HG03571 (cell line): ENCODE measurements around the gene SKAP1.
"Not testable (repeated sequence)": the region's sequence is repeated elsewhere in the genome, so short reads cannot be mapped to it uniquely, and the experiment has no call there.

ENCODE experiments used
- ATAC-seq: cut with Tn5 transposase; IDR thresholded peaks from one replicate; pipeline ENCODE4 v1.9.1; 2021; ENCODE audit not compliant: unreplicated experiment

SKAP1 gene

GRCh38 chr17:48247038-48247437 lies 183.0 kb downstream of the SKAP1 start:
- ATAC-seq, result no peak

- ATAC-seq, result no peak
These were observed 183.4 kb downstream of the SKAP1 start for GRCh38 chr17:48246612-48247011.

- ATAC-seq, result not testable (repeated sequence)
These were observed 184.5 kb downstream of the SKAP1 start for GRCh38 chr17:48245465-48246033.

- no peak for ATAC-seq
These were observed 185.2 kb downstream of the SKAP1 start for GRCh38 chr17:48244814-48245213.

- no peak for ATAC-seq
These were observed 185.8 kb downstream of the SKAP1 start for GRCh38 chr17:48244121-48244711.

- no peak for ATAC-seq
These were observed 188.1 kb downstream of the SKAP1 start for GRCh38 chr17:48241770-48242497.

- ATAC-seq, result no peak
These were observed 188.9 kb downstream of the SKAP1 start for GRCh38 chr17:48241131-48241591.

GRCh38 chr17:48240562-48241130 lies 189.4 kb downstream of the SKAP1 start:
- no peak for ATAC-seq

DNA sequence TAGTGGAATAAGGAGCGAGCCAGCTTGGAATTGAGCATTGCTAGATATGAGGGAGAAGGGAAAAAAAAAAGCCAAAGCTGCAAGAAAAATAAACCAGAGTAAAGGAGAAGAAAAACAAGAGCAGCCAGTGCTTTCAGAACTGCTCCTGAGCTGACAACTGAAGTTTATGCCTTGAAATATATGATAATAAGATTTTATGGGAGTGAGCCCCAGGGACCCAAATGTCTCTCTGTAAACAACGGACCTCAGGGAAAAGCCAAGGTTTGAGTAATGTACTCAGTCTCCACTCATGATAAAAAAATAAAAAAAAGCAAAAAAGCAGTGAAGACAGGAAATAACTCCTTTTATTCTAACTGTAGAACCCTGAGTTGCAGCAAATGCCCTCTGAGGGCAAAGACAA lies 189.9 kb downstream of the SKAP1 start:
- no peak for ATAC-seq

DNA sequence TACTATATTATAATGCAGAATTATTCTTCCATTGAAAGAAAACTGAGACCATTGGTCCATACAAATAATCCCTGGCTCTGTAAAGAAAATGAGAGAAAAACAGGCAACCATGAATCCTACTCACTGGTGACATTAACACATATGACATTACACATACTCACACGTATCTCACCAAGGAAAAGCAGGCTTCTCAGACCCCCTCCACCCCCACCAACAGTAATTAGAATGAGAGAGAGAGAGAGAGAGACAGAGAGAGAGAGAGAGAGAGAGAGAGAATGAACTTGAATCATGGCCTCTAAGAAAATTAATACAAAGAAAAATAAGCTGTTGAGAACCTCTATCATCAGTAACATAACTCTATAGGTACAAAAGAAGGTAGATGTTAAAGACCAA lies 190.4 kb downstream of the SKAP1 start:
- ATAC-seq, result no peak

DNA sequence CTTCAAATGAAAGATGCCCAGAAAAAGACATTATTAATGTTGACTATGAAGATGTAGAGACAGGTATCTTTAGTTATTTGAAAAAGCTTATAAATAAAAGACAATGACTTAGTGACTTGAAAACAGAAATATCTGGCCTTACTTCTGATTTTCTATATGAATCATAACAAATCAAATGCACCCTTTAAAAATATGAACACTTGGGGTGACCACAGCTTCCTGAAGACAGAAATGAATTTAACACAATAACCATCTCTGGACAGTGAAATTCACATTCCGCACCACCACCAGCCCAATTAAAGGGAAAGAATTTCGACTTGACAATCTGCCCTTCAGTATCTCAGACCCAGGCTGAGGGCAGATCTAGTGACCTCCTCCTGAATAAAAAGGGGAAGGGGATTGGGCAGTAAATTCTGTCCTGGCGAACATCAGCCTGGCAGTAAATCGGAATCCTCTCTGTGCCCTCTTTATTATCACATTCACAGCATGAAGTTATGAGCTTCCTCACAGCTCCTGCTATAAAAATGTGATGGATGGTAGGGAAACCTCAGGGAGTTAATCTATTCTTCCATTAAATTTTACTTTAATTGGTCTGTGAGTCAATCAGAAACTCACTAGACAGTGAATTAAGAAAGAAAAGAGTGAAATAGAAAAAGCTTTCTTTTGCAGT lies 190.9 kb downstream of the SKAP1 start:
- ATAC-seq, result no peak

DNA sequence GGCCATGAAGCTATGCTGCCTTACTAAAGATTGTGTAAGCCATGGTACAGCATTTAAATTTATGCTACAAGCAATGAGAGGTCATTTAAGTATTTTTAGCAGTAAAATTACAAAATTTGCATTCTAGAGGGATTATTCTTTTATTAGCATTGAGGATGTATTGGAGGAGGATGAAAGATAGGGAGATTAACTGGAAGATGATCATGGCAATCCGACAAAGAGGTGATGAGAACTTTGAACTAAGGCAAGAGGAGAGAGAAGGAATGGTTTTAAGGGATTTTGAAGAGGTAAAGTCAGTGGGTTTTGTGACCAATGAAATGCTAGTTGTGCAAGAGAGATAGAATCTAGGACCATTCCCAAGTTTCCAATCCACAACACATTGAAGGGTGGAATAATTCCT lies 192.6 kb downstream of the SKAP1 start:
- no peak for ATAC-seq

GRCh38 chr17:48236681-48237134 lies 193.3 kb downstream of the SKAP1 start:
- no peak for ATAC-seq

DNA sequence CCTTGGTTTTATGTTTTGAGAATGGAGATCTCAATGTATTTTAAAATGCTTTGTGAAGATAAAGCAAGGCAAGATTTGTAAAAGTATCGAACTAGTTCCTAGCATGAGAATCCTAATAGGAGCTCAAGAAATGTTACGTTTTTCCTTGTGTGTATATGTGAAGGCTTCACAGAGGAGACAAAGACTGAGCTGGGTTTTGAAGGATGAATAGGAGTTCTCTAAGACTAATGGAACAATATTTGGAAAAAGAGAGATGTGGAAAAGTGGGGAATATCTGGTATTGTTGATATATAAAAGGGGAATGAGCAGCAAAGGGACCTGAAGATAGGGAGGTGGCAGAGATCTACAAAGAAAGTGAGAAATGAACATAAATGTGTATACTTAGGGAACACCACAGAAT lies 195.1 kb downstream of the SKAP1 start:
- no peak for ATAC-seq

DNA sequence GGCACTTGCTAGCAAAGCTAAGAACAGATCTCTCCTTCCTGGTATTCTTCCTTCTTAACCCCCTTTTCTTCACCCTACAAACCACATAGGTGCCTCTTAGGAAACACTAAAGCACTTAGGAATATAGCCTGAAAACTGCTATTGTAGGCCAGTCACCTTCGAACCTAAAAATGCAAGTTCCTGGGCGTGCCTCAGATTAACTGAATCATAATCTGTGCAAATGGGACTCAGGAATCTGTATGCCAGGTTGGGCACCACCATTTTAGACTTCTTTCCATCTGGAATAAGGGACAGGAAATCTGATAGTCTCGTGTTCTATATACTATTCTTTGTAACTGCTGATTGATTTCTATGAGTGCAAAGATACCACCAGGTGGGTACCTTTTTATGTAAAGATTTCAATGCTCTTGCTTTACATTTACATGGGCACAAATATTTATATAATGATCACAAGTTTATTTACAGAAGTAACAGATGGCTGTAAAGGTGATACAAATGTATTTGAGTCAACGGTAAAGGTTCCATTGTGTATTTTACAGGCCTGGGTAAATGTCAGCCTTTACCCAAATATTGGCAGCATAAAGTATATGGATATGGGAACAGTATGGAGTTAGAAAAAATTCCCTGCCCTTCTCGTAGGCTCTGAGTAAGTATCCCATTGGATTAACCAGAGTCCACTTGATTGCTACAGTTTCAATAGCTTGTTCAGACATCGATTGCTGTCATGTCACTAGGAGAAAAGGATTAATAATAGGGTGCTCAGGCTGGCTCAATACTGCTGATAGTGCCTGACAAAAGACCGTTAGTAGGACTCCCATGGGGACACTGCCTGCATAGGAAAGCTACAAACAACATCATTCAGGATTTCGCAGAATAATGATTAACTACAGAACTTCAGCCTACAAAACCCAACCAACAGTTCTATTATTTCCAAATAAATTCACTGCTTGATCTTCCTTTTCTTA lies 197.7 kb downstream of the SKAP1 start:
- ATAC-seq, result no peak

GRCh38 chr17:48229936-48230335 lies 200.1 kb downstream of the SKAP1 start:
- ATAC-seq, result no peak

DNA sequence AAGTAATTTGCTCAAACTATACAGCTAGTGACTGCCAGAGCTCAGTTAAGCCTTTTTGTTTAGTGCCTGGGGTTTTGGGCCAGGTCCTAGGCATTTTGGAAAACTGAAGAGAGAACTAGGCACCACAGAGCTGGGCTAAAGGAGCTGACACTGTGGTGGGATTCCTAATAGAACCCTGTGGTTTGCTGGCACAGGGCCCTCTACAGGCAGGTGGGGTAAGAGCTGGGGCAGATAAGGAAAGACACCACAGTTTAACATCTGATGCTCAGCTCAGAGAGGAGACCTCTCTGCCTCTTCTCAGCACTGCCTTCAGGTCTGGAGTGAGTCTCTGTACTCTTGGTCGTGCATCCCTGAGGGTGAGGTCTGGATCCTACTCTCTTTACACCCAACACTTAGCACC lies 201.3 kb downstream of the SKAP1 start:
- ATAC-seq, result no peak

GRCh38 chr17:48225725-48226567 lies 204.1 kb downstream of the SKAP1 start:
- ATAC-seq, result no peak

- no peak for ATAC-seq
These were observed 206.1 kb downstream of the SKAP1 start for GRCh38 chr17:48223945-48224344.
